GM19452 (cell line): ENCODE measurements around the gene ZBTB9.

Source experiments
- ATAC-seq: cut with Tn5 transposase; IDR thresholded peaks from one replicate; pipeline ENCODE4 v1.9.1; 2021; ENCODE audit not compliant: unreplicated experiment

Gene ZBTB9

GRCh38 chr6:33432546-33432945, 21.8 kb upstream of the ZBTB9 start:
- no peak for ATAC-seq

- no peak for ATAC-seq
Observed at GRCh38 chr6:33433001-33433543, 21.3 kb upstream of the ZBTB9 start.

GRCh38 chr6:33433544-33434191, 20.7 kb upstream of the ZBTB9 start:
- ATAC-seq: no peak

- no peak for ATAC-seq
Observed at GRCh38 chr6:33434961-33435360, 19.4 kb upstream of the ZBTB9 start.

GRCh38 chr6:33437666-33438065, 16.7 kb upstream of the ZBTB9 start:
- no peak for ATAC-seq

GRCh38 chr6:33438978-33439594, 15.3 kb upstream of the ZBTB9 start:
- no peak for ATAC-seq

GRCh38 chr6:33439956-33440648, 14.3 kb upstream of the ZBTB9 start:
- no peak for ATAC-seq

GRCh38 chr6:33440649-33441309, 13.6 kb upstream of the ZBTB9 start:
- ATAC-seq: no peak

- no peak for ATAC-seq
Observed at GRCh38 chr6:33441457-33441856, 12.9 kb upstream of the ZBTB9 start.

- ATAC-seq: no peak
Observed at GRCh38 chr6:33442283-33442682, 12.1 kb upstream of the ZBTB9 start.

- no peak for ATAC-seq
Observed at GRCh38 chr6:33443025-33443424, 11.4 kb upstream of the ZBTB9 start.

GRCh38 chr6:33443619-33444504, 10.5 kb upstream of the ZBTB9 start:
- no peak for ATAC-seq

GRCh38 chr6:33445119-33445603, 9.2 kb upstream of the ZBTB9 start:
- no peak for ATAC-seq

GRCh38 chr6:33446356-33446755, 8.0 kb upstream of the ZBTB9 start:
- ATAC-seq: no peak

GRCh38 chr6:33450434-33450833, 3.9 kb upstream of the ZBTB9 start:
- ATAC-seq: no peak

- ATAC-seq: no peak
Observed at GRCh38 chr6:33451606-33452005, 2.8 kb upstream of the ZBTB9 start.

- ATAC-seq: no peak
Observed at GRCh38 chr6:33452496-33452895, 1.9 kb upstream of the ZBTB9 start.

- ATAC-seq: no peak
Observed at GRCh38 chr6:33453393-33454008, 875 bp upstream of the ZBTB9 start.

GRCh38 chr6:33455051-33455450, 675 bp downstream of the ZBTB9 start:
- ATAC-seq: no peak

- ATAC-seq: no peak
Observed at GRCh38 chr6:33456156-33456555, 1.8 kb downstream of the ZBTB9 start.
